Transverse colon (tissue), 4 donors: ENCODE measurements around the gene CDH12. TPM values are rescaled to one million over a fixed set of nuclear protein-coding genes. Genes with fewer than 3 reads are reported as not detected.

Source experiments
- DNase-seq: peaks from one replicate; pipeline ENCODE4 v3.0.0-alpha.2; 2019
- H3K27ac ChIP-seq, 4 donors: fragments of 200-600 bp; sonication (generic); 2 replicates each; pipeline ENCODE4 v1.5.1; 2016 to 2018; ENCODE audit warnings: inconsistent platforms in 4 of 4
- H3K27me3 ChIP-seq: fragments of 200-600 bp; sonication (generic); 2 replicates; pipeline ENCODE4 v1.5.1; 2017; ENCODE audit warnings: inconsistent platforms
- H3K36me3 ChIP-seq, 4 donors: fragments of 200-600 bp; sonication (generic); 2 replicates each; pipeline ENCODE4 v1.5.1; 2017 to 2019; ENCODE audit warnings: inconsistent platforms in 4 of 4
- H3K4me1 ChIP-seq, 4 donors: fragments of 200-600 bp; sonication (generic); 2 replicates each; pipeline ENCODE4 v1.5.1; 2017 to 2020; ENCODE audit warnings: inconsistent platforms in 4 of 4
- H3K4me3 ChIP-seq, 4 donors: fragments of 200-600 bp; sonication (generic); 1 replicate in 1 of 4; 2 replicates in 3 of 4; pipeline versions ENCODE4 v1.5.1 to v1.6.1; 2017 to 2019; ENCODE audit warnings: inconsistent platforms in 4 of 4
- H3K9me3 ChIP-seq, 2 donors: fragments of 200-600 bp; sonication (generic); 2 replicates each; pipeline ENCODE4 v1.5.1; 2017 to 2019; ENCODE audit warnings: inconsistent platforms in 2 of 2
- CTCF ChIP-seq, 5 experiments: fragments of 200-600 bp in 3 of 5; fragments of 450-650 bp in 2 of 5; sonication (generic) in 3 of 5; IDR thresholded peaks; 1 replicate in 2 of 5; 2 replicates in 3 of 5; pipeline ENCODE4 v1.5.1; 2016 to 2017; ENCODE audit warnings: antibody characterized with exemption in 5 of 5, inconsistent platforms in 3 of 5, mild to moderate bottlenecking in 2 of 5, moderate library complexity in 1 of 5
- EP300 ChIP-seq: sonication (generic); formaldehyde crosslinking; IDR thresholded peaks from one replicate; pipeline ENCODE4 v1.6.1; 2017; ENCODE audit warnings: antibody characterized with exemption, low read depth
- POLR2A ChIP-seq: fragments of 450-650 bp; IDR thresholded peaks from one replicate; pipeline ENCODE4 v1.6.1; 2016; ENCODE audit warnings: antibody characterized with exemption, mild to moderate bottlenecking, moderate library complexity
- POLR2AphosphoS5 ChIP-seq, 3 donors: sonication (generic); formaldehyde crosslinking; IDR thresholded peaks; one replicate each; pipeline ENCODE4 v1.6.1; 2016; ENCODE audit warnings: antibody characterized with exemption in 3 of 3
- WGBS, 2 donors: methylation state at CpG; one replicate each; pipeline ENCODE4 v1.1.5; 2018; ENCODE audit warnings: low coverage in 1 of 2; 5-methylcytosine and 5-hydroxymethylcytosine counted together
- in situ Hi-C, 4 donors: fragments of 200-750 bp; cut with MboI; loops; one replicate each; pipeline versions ENCODE4 v1.15.0 to v1.15.1; 2017; ENCODE audit warnings: low sequenced_read_pairs in 3 of 4, low pct_ligation_motif_present in 1 of 4, low pct_unique_long_range_greater_than_20kb in 1 of 4
- intact Hi-C: fragments of 100-400 bp; cut with DNase I; formaldehyde crosslinking; loops from one replicate; pipeline ENCODE4 v1.15.1; 2023; ENCODE audit warnings: low total_unique reads
- total RNA-seq, 4 donors: library from RNA; depleted of rRNA; stranded (reverse); fragments of >200 nt; gene quantifications; one replicate each; pipeline ENCODE4 v1.1.0, GENCODE V29; 2016

CDH12 gene
- total RNA-seq, 4 donors from 2014 or later = 0.14 TPM; not detected in 3

- no peak for DNase-seq
- intact Hi-C loops = no loop called here
- Histone ChIP-seq H3K4me3 (no peak overlapping the region), H3K27ac (no peak overlapping the region), H3K4me1 (peaks cover 0 to 4% (median 0%) of the 10 kb centered on the region in 4 donors), H3K9me3 (no peaks in the 10 kb centered on the region), H3K36me3 (no peaks in the 10 kb centered on the region), H3K27me3 (peaks cover 17% of the 10 kb centered on the region)
- in situ Hi-C loops = no loop called here
- no peak for TF ChIP-seq POLR2A
- TF ChIP-seq POLR2AphosphoS5 (IDR thresholded peaks at IDR 0.05) = no peak
- no peak for TF ChIP-seq CTCF (IDR thresholded peaks at IDR 0.05)
- TF ChIP-seq EP300 = no peak
- 45 to 57% methylated on average over 4 of the region's 4 CpGs for WGBS, 2 donors
Observed at GRCh38 chr5:22855824-22856223, 2.7 kb upstream of the CDH12 start.

- whole genome bisulfite sequencing, 2 donors = 33 to 35% methylated on average over 3 of the region's 3 CpGs
- intact Hi-C loops (no loop called here), in situ Hi-C loops (no loop called here)
- peaks cover 17% of the 10 kb centered on the region for H3K27me3 ChIP-seq
- no peaks in the 10 kb centered on the region for H3K36me3 ChIP-seq
- no peaks in the 10 kb centered on the region for H3K9me3 ChIP-seq
- peaks cover 0 to 4% (median 0%) of the 10 kb centered on the region in 4 donors for H3K4me1 ChIP-seq
- DNase-seq = no peak
- H3K27ac ChIP-seq = no peak overlapping the region
- no peak for TF ChIP-seq CTCF (IDR thresholded peaks at IDR 0.05)
- no peak for TF ChIP-seq EP300
- no peak overlapping the region for H3K4me3 ChIP-seq
Observed at GRCh38 chr5:22850981-22851380, 2.2 kb downstream of the CDH12 start.

GRCh38 chr5:22846693-22847092, 6.5 kb downstream of the CDH12 start:
- Histone ChIP-seq H3K9me3 (no peaks in the 10 kb centered on the region), H3K4me3 (no peak overlapping the region), H3K4me1 (no peaks in the 10 kb centered on the region), H3K27me3 (peaks cover 2% of the 10 kb centered on the region), H3K36me3 (no peaks in the 10 kb centered on the region), H3K27ac (no peak overlapping the region)
- 65 to 68% methylated on average over 2 of the region's 2 CpGs for WGBS, 2 donors
- in situ Hi-C loops (no loop called here), intact Hi-C loops (no loop called here)
- no peak for DNase-seq
- TF ChIP-seq CTCF (IDR thresholded peaks at IDR 0.05) = no peak
- no peak for TF ChIP-seq POLR2AphosphoS5 (IDR thresholded peaks at IDR 0.05)

- H3K9me3 ChIP-seq = no peaks in the 10 kb centered on the region
- in situ Hi-C loops = no loop called here
- DNase-seq = no peak
- no peak overlapping the region for H3K4me3 ChIP-seq
- no peaks in the 10 kb centered on the region for H3K36me3 ChIP-seq
- intact Hi-C loops = no loop called here
- TF ChIP-seq CTCF (IDR thresholded peaks at IDR 0.05) (no peak), EP300 (no peak), POLR2AphosphoS5 (IDR thresholded peaks at IDR 0.05) (no peak), POLR2A (no peak)
- H3K4me1 ChIP-seq = no peaks in the 10 kb centered on the region
- H3K27ac ChIP-seq = no peak overlapping the region
- 71 to 100% methylated on average over 1 to 2 of the region's 2 CpGs for WGBS, 2 donors
- no peaks in the 10 kb centered on the region for H3K27me3 ChIP-seq
Observed at GRCh38 chr5:22844636-22845035, 8.5 kb downstream of the CDH12 start.
